NCI-H2029 (cell line): ENCODE results near the gene TUBGCP3.
A peak's percentile ranks its signal among the peaks of the same experiment; 100 is the strongest.

Experiments used
- DNase-seq: peaks from one replicate; lab custom pipeline; 2025; lab: John Stamatoyannopoulos, UW

Gene TUBGCP3

GRCh38 chr13:112453207-112453829 is 134.6 kb downstream of the TUBGCP3 start:
- no peak for DNase-seq

GRCh38 chr13:112452380-112453206 is 135.4 kb downstream of the TUBGCP3 start:
- no peak for DNase-seq

DNA sequence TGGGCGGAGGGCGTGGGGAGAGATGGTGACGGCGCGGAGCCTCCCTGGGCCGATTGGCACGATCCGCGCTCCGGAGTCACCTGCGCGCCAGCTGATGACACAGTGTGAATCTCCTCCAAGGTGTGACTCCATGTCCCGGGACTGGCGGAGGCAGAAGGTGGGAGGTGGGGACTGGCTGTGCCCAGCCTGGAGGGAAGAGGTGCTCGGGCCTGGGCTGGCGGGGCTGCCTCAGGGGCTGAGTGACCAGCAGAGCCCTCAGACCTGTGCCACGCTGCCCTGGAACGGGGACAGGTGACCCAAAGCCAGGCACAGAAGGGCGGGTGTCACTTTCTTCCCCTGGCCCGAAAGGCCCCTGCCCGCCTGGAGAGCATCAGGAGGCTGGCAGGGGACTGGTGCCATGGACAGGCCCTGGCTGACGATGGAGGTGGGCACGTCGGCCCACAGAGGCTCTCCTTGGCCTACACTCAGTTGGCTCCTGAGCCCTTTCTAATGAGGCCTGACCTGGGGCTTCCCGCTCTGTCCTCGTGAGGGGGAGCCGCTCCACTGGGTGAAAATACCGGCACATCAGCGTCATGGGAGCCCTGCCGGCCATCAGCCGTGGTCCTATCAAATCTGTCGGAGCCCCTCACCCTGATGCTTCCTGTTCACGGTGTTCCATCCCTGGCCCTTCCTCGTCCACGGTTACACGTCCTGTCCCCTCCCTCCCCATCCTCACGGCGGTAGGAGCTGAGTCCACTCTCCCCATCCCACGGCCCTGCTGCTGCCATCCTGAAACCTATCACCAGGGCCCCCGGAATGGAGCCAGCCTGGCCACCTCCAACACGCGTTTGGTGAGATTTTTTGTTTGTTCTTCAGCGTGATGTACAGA is 136.2 kb downstream of the TUBGCP3 start:
- DNase-seq, result peak; percentile 10

DNA sequence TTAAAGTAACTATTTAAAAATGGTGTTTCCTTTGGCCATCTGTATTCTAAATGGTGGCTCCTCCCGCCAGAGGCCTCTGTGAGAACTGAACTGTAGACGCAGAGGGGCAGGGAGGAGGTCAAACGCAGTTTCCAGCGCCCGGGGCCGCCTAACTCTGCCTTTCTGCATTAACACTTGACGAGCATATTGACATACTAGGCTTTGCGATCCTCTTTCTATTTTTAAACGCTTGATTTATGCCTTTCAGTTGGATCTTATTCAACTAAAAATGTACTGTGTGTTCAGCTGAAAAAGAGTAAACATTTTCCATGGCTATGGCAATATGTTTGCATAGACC is 137.1 kb downstream of the TUBGCP3 start:
- DNase-seq, result peak; percentile 14

- DNase-seq, result no peak
These were observed 137.6 kb downstream of the TUBGCP3 start for GRCh38 chr13:112450118-112450903.

- DNase-seq, result no peak
These were observed 138.4 kb downstream of the TUBGCP3 start for GRCh38 chr13:112449545-112449930.

GRCh38 chr13:112448621-112449544 is 139.1 kb downstream of the TUBGCP3 start:
- no peak for DNase-seq

GRCh38 chr13:112447761-112448603 is 140.0 kb downstream of the TUBGCP3 start:
- no peak for DNase-seq

- DNase-seq, result no peak
These were observed 140.6 kb downstream of the TUBGCP3 start for GRCh38 chr13:112447306-112447705.

DNA sequence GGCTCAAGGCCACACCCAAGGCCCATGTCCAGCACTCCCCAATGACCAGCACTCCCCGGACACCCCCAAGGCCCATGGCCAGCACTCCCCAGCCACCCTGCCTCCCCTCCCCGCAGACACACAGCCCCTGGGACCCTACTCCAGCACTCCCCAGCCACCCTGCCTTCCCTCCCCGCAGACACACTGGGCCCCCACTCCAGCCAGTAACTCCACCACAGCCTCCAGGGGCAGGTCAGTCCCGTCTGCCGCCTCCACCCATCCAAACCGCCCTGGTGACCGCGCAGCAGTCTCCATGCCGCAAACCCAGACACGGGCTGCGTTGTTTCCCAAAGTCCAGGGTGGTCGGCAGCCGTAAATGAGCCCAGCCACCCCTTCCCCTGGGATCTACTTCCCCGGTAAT is 141.1 kb downstream of the TUBGCP3 start:
- no peak for DNase-seq

GRCh38 chr13:112446347-112446861 is 141.5 kb downstream of the TUBGCP3 start:
- DNase-seq, result no peak

DNA sequence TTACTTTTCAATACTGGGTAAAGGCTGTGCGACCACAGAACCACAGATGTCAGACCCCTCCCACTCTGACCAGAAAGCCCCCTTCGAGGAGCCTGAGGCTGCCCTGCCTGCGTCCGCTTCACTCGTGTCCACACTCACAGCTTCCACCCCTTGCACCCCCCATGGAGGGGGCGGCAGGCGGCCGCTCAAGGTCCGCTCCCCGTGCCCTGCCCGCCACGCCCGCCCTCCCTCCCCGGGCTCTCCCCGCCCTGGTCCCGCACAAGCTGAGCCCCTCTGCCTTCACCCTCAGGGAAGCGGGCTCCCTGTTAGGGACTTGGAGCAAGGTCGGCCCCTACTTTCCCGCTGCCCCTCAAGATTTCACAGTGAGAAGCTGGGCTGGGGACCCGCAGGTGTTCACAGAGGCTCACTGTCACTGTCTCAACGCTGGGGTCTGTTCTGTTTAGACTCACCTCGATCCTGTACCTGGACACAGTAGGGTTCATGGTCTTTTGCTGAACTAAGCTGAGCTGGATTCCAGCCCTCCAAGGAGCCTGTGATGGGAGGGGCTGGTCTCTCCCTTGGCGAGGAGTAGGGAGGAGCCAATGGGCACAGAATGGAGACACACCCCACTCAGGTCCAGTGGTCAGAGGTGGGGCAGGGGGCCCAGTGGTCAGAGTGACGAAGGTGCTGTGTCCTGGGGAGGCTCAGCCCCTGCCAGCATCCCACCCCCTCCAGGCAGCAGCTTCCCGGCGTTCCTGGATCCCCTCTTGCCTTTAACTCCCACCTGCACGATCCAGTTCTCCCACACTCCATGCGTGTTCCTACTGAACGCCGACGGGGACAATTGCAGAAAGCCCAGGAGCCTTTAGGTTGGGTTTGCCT is 142.3 kb downstream of the TUBGCP3 start:
- no peak for DNase-seq

DNA sequence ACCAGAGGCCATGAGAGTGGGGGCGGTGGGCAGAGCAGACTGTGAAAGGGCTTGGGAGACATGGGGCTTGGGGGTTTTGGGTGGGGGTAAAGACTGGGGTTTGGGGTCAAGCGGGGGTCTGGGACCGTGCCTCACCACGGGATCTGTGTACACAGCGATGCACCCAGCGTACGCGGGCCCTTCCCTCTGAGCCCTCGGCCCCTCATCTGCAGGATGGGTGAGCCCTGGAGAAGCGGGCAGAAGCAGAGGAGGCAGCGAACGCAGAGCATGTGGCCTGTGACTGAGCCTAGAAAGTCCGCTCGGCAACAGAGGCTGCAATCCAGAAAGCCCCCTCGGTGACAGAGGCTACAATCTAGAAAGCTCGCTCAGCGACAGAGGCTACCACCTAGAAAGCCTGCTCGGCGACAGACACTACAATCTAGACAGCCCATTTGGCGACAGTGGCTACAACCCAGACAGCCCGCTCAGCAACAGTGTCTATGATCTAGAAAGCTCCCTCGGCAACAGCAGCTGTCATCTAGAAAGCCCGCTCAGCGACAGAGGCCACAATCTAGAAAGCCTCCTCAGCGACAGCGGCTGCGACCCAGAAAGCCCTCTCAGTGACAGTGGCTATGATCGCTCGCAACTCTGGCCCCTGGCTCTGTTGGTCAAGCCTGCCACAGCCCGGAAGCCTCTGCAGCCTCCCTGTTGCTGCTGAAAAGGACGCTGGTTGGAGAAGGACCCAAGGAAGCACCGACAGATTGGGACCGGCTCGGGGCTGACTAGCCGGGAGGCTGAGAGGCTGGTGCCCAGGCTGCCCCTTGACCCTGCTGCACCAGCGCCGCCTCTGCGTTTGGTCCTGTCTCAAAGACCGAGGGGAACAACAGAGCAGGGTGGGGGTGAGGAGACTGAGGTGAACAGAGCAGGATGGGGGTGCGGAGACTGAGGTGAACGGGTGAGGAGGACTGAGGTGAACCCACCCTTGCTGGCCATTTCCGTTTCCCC is 143.2 kb downstream of the TUBGCP3 start:
- DNase-seq, result no peak

- peak; percentile 21 for DNase-seq
These were observed 144.0 kb downstream of the TUBGCP3 start for GRCh38 chr13:112443995-112444311.

- DNase-seq, result no peak
These were observed 144.6 kb downstream of the TUBGCP3 start for GRCh38 chr13:112443191-112443994.

DNA sequence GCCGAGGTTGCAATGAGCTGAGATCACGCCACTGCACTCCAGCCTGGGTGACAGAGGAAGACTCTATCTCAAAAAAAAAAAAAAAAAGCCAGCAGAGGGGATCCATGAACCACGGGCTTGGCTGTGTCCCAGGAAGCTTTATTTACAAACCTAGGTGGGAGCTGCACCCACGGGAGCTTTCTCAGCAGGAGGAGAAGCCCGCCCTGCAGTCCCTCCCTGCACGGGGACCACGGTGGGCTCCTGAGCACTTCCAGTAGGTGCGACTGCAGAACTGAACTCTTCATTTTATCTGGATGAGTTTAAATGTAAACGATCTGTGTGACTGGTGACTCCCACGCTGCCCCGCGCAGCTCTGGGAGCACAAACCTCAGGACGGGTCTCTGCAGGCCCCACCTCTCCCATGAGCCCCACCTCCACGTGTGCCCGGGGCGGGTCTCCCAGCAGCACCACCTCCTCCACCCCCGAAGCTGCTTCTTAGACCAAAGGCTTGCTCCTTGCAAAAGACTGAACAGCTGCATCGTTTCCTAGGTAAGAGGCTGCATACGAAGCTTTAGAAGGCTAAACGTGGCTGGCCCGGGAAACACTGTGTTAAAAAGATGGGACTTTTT is 145.4 kb downstream of the TUBGCP3 start:
- DNase-seq, result no peak
